HG02884 (cell line): ENCODE measurements around the gene COL26A1.
"Not testable (repeated sequence)": the region's sequence is repeated elsewhere in the genome, so short reads cannot be mapped to it uniquely, and the experiment has no call there.

Source experiments
- ATAC-seq: cut with Tn5 transposase; IDR thresholded peaks from one replicate; pipeline ENCODE4 v1.9.1; 2021; ENCODE audit warnings: mild to moderate bottlenecking, moderate library complexity; ENCODE audit not compliant: unreplicated experiment

Gene COL26A1

DNA sequence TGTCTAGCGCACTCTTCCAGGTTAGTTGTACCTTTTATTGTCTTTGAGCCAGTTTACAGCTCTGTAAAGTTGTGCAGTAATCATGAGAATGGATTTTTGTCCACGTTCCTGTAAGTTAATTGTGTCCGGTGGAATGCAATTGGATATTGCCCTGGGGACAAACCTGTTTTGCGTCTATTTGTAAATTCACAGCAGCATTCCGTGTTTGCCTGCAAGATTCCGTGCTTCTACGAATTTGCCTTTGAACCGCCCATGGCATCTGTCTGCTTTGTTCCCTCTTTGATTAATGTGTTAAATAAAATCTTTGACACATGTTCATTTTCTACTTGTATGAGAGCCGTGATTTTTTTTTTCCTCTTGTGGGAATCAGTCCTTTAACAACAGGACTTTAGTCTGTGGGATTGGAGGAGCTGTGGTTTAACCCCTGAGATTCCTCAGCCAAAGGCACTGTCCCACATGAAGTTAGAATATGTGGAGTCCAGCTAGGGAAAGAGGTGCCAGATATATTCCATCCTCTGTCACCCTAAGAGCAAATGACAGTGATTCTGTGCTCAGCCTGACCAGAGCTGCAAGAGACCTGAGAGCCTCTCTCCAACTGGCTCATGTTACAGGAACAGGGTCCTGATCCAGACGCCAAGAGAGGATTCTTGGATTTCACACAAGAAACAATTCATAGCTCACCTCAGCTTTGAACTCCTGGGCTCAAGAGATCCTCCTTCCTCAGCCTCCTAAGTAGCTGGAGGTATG is 126.3 kb downstream of the COL26A1 start:
- no peak for ATAC-seq

GRCh38 chr7:101490439-101490838 is 127.8 kb downstream of the COL26A1 start:
- ATAC-seq: not testable (repeated sequence)

DNA sequence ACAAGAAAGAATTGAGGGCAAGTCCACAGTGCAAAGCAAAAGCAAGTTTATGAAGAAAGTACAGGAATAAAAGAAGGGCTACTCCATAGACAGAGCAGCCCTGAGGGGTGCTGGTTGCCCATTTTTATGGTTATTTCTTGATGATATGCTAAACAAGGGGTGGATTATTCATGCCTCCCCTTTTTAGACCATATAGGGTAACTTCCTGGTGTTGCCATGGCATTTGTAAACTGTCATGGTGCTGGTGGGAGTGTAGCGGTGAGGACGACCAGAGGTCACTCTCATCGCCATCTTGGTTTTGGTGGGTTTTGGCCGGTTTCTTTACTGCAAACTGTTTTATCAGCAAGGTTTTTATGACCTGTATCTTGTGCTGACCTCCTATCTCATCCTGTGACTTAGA is 128.8 kb downstream of the COL26A1 start:
- ATAC-seq: not testable (repeated sequence)

DNA sequence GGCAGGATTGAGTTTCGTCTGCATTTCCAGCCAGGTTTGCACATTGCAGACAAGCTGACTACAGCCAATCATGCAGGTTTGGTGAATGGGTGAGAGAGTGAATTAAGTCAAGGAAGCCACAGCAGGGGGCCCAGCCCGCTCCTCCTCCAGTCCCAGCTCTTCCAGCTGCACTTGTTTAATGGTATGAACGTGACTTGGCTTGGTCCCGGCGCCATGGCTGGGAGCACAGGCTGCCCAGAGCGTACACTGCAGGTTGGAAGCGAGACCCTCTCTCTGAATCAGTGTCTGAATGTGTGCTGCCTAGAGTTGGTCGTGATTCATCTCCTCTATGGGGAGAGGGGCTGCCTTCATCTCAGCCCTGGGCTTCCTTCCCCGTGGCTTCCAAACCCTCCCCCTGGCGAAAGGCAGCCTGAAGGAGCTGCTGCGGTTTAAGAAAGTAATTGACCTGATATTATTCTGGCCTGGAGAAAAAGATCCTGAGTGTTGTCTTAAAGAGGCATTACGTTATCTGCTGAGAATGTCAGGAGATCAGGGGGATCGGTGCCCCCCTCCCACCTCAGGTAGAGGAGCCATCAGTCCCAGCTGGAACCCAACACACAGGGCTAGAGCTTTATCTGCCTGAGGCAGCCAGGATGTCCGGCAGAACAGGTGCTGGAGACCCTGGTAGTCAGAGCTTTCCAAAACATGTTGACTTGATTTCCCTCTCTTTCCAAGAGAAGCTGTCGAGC is 132.1 kb downstream of the COL26A1 start:
- ATAC-seq: no peak

GRCh38 chr7:101496017-101496416 is 133.3 kb downstream of the COL26A1 start:
- no peak for ATAC-seq

DNA sequence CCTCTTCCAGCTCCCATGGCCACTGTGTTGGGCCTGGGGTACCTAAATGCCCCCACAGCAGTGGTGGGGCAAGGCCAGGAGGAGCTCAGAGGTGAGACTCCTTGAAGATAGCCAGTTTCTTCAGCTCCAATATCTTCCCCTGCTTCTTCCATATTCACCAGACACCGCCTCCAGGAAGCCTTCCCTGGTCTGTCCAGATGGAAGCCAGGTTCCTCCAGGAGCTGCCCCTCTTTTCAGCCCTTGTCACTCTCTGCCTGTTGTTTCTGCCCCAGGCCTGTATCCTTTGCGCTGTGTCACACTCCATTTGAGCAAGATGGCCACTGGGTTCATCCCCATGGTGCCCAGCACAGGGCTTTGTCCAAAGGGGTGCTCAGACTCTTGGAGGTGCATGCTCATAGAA is 138.7 kb downstream of the COL26A1 start:
- ATAC-seq: no peak

GRCh38 chr7:101502466-101503098 is 139.9 kb downstream of the COL26A1 start:
- no peak for ATAC-seq

- ATAC-seq: not testable (repeated sequence)
Measured at GRCh38 chr7:101505510-101505909, 142.8 kb downstream of the COL26A1 start.

DNA sequence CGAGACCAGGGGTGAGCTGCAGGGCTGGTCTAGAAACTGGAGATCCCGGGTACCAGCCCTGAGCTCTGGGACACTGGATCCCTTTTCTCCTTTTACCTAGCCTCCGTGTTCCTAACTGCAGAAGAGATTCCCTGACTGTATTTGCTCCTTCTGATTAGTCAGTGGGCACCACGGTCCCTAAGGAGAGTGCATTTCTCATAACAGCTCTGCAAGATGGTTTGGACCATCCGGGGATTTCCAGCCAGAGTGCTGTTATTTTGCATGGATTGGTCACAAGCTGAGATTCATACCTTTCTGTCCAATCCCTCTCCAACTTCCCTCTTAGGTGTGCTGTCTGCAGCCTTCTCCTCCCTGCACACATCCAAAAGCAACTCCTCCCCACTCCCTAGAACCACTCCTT is 143.9 kb downstream of the COL26A1 start:
- no peak for ATAC-seq

- ATAC-seq: no peak
Measured at GRCh38 chr7:101507327-101507726, 144.7 kb downstream of the COL26A1 start.

DNA sequence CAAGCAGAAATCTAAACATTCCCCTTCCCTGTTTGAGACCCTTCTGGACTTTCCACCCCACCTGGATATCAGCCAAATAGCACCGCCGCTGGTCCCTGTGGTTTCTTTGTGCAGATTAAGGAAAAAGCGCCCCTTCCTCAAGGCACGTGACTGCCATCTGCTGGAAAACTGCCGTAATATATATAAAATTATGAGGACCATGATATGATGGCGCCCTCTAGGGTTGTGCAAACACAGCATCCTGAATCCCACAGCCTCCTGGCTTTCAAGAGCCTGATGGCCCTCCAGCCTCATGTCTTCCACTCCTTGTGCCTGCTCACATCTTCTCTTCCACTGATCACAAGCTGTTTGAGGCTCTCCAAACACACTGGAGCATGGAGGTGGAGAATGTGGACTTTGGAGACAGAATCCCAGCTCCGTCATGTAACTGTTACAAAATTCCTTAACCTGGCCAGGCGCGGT is 145.1 kb downstream of the COL26A1 start:
- ATAC-seq: no peak

- no peak for ATAC-seq
Measured at GRCh38 chr7:101510297-101510696, 147.6 kb downstream of the COL26A1 start.

- no peak for ATAC-seq
Measured at GRCh38 chr7:101511965-101512364, 149.3 kb downstream of the COL26A1 start.

GRCh38 chr7:101516851-101517250 is 154.2 kb downstream of the COL26A1 start:
- ATAC-seq: no peak

DNA sequence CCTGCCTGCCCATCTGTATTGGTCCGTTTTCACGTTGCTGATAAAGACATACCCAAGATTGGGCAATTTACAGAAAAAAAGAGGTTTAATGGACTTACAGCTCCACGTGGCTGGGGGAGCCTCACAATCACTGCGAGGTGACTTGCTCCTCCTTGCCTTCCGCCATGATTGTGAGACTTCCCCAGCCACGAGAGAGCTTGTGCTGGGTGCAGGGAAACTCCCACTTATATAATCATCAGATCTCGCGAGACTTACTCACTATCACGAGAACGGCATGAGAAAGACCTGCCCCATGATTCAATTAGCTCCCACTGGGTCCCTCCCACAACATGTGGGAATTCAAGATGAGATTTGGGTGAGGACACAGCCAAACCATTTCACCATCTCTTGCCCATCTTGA is 154.6 kb downstream of the COL26A1 start:
- ATAC-seq: no peak

- no peak for ATAC-seq
Measured at GRCh38 chr7:101518336-101518735, 155.7 kb downstream of the COL26A1 start.

GRCh38 chr7:101519324-101520023 is 156.8 kb downstream of the COL26A1 start:
- ATAC-seq: no peak

DNA sequence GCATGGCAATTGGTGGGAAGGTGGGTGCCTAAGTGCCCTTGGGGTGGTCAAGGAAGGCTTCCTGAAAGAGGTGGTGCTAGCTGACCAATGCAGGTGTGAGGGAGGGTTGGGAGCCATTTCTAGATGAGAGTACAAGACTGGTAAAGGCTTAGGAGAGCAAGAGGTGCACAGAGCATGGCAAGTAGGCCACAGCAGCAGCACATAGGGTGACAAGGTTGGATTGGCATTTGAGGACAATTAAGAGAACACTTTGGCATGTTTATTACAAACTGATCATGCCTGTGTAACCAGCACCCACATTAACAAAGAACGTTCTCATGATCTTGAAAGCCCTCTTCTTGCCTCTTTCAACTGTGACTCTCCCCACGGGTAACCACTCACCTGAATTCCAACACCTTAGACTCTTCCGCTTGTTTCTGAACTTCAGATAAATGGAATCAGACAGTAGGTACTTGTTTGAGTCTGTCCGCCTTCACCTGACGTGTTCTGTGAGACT is 158.8 kb downstream of the COL26A1 start:
- ATAC-seq: no peak

- ATAC-seq: no peak
Measured at GRCh38 chr7:101522021-101522420, 159.3 kb downstream of the COL26A1 start.

GRCh38 chr7:101527844-101528667 is 165.4 kb downstream of the COL26A1 start:
- no peak for ATAC-seq
